Testis (tissue), 5 donors: ENCODE data around the gene MS4A12. TPM values are rescaled to one million over a fixed set of nuclear protein-coding genes. Genes with fewer than 3 reads are reported as not detected.
"Not testable (repeated sequence)": the region's sequence is repeated elsewhere in the genome, so short reads cannot be mapped to it uniquely, and the experiment has no call there.

Experiments used
- DNase-seq: peaks from one replicate; pipeline ENCODE4 v3.0.0-alpha.2; 2019
- H3K27ac ChIP-seq, 2 donors: fragments of 200-600 bp; sonication (generic); one replicate each; pipeline ENCODE4 v1.5.1; 2019
- H3K27me3 ChIP-seq: fragments of 200-600 bp; sonication (generic); one replicate; pipeline ENCODE4 v1.5.1; 2019
- H3K36me3 ChIP-seq: fragments of 200-600 bp; sonication (generic); one replicate; pipeline ENCODE4 v1.5.1; 2017; ENCODE audit warnings: low read depth; ENCODE audit errors: missing control alignments
- H3K4me1 ChIP-seq: fragments of 200-600 bp; sonication (generic); one replicate; pipeline ENCODE4 v1.5.1; 2019
- H3K4me3 ChIP-seq, 2 donors: fragments of 200-600 bp; sonication (generic); one replicate each; pipeline ENCODE4 v1.5.1; 2017 to 2019
- H3K9me3 ChIP-seq: fragments of 200-600 bp; sonication (generic); one replicate; pipeline ENCODE4 v1.5.1; 2017
- CTCF ChIP-seq, 3 experiments: fragments of 450-650 bp in 2 of 3; fragments of 200-600 bp in 1 of 3; sonication (generic) in 1 of 3; IDR thresholded peaks; one replicate each; pipeline ENCODE4 v1.5.1; 2016 to 2019; ENCODE audit warnings: antibody characterized with exemption in 3 of 3, mild to moderate bottlenecking in 2 of 3, moderate library complexity in 1 of 3
- POLR2A ChIP-seq: fragments of 450-650 bp; IDR thresholded peaks from one replicate; pipeline ENCODE4 v1.6.1; 2017; ENCODE audit warnings: antibody characterized with exemption, mild to moderate bottlenecking, moderate library complexity
- WGBS, 2 donors: methylation state at CpG; one replicate each; pipeline ENCODE4 v1.1.5; 2018; 5-methylcytosine and 5-hydroxymethylcytosine counted together
- intact Hi-C: fragments of 100-400 bp; cut with DNase I; formaldehyde crosslinking; loops from one replicate; pipeline ENCODE4 v1.15.1; 2023; ENCODE audit warnings: low total_unique reads
- long read RNA-seq, 2 donors: transcript quantifications; one replicate each; lab custom pipeline, GENCODE V29; 2026
- polyA plus RNA-seq: library from polyadenylated mRNA; stranded (reverse); fragments of 350-450 nt; fragmentation: Illumina TruSeq; extraction: RNeasy Lipid Tissue Mini Kit (QIAGEN cat#74804); gene quantifications from one replicate; pipeline ENCODE4 v1.2.3, GENCODE V29; 2014; ENCODE audit warnings: low read depth, low replicate concordance; ENCODE audit not compliant: insufficient read depth
- total RNA-seq, 2 donors: library from RNA; depleted of rRNA; stranded (reverse); fragments of >200 nt; gene quantifications; one replicate each; pipeline ENCODE4 v1.2.3, GENCODE V29; 2016

The MS4A12 gene
- total RNA-seq (under 1 TPM; 0.71 to 0.74 TPM), polyA plus RNA-seq (0.33 TPM)
- long read RNA-seq, donor 1, result 0 reads
- long read RNA-seq, donor 2, result 0 reads

- Histone ChIP-seq H3K27me3 (no peaks in the 10 kb centered on the region), H3K36me3 (no peaks in the 10 kb centered on the region), H3K4me3 (no peak within 1 kb of the TSS), H3K27ac (no peak within 1 kb of the TSS), H3K4me1 (no peaks in the 10 kb centered on the region), H3K9me3 (no peaks in the 10 kb centered on the region)
- intact Hi-C loops, result no loop called here
- 70 to 75% methylated on average over 4 of the region's 4 CpGs for WGBS, 2 donors
- TF ChIP-seq CTCF (IDR thresholded peaks at IDR 0.05), result no peak
- no peak for TF ChIP-seq POLR2A
- no peak for DNase-seq
Measured at GRCh38 chr11:60492488-60493009, at the start of gene MS4A12. TSS of gene MS4A12 (plus strand) at chr11:60492778. CDS start at chr11:60497319, 4,541 bp downstream.

- TF ChIP-seq POLR2A, result no peak
- TF ChIP-seq CTCF (IDR thresholded peaks at IDR 0.05), result no peak
- Histone ChIP-seq H3K9me3 (no peaks in the 10 kb centered on the region), H3K27me3 (no peaks in the 10 kb centered on the region), H3K27ac (no peak overlapping the region), H3K36me3 (no peaks in the 10 kb centered on the region), H3K4me1 (no peaks in the 10 kb centered on the region), H3K4me3 (no peak overlapping the region)
- no peak for DNase-seq
- intact Hi-C loops, result no loop called here
Measured at GRCh38 chr11:60447070-60447469, 45.5 kb upstream of the MS4A12 start.

GRCh38 chr11:60447846-60448245 is 44.7 kb upstream of the MS4A12 start:
- H3K4me1 ChIP-seq, result no peaks in the 10 kb centered on the region
- no peak overlapping the region for H3K27ac ChIP-seq
- intact Hi-C loops, result no loop called here
- no peaks in the 10 kb centered on the region for H3K36me3 ChIP-seq
- TF ChIP-seq CTCF (IDR thresholded peaks at IDR 0.05) (no peak), POLR2A (no peak)
- H3K27me3 ChIP-seq, result no peaks in the 10 kb centered on the region
- no peak overlapping the region for H3K4me3 ChIP-seq
- no peak for DNase-seq
- H3K9me3 ChIP-seq, result no peaks in the 10 kb centered on the region

- H3K36me3 ChIP-seq, intact Hi-C loops, DNase-seq, H3K27ac ChIP-seq, H3K4me1 ChIP-seq, H3K27me3 ChIP-seq, H3K9me3 ChIP-seq: not testable (repeated sequence)
- peak overlapping the region in 1 of 2 donors; percentile 15 for H3K4me3 ChIP-seq
- 98% methylated on average over 10 of the region's 32 CpGs; no CpG with 5 or more reads in 1 of the 2 donors for WGBS, 2 donors
Measured at GRCh38 chr11:60451185-60451584, 41.4 kb upstream of the MS4A12 start.

- no peak for DNase-seq
- no peaks in the 10 kb centered on the region for H3K27me3 ChIP-seq
- TF ChIP-seq POLR2A (no peak), CTCF (IDR thresholded peaks at IDR 0.05) (no peak)
Measured at GRCh38 chr11:60454212-60454611, 38.4 kb upstream of the MS4A12 start.

More at GRCh38 chr11:60454212-60454611, 38.4 kb upstream of the MS4A12 start:
- intact Hi-C loops, result no loop called here
- Histone ChIP-seq H3K9me3 (no peaks in the 10 kb centered on the region), H3K4me3 (no peak overlapping the region), H3K27ac (no peak overlapping the region), H3K4me1 (no peaks in the 10 kb centered on the region), H3K36me3 (no peaks in the 10 kb centered on the region)
